ENCODE results near the gene IL4. TPM values are rescaled to one million over a fixed set of nuclear protein-coding genes. Genes with fewer than 3 reads are reported as not detected.

Gene IL4
- total and polyA plus RNA-seq, 9 of the 15 experiments (the other 6 are each of a cell fraction or from before 2014, with no cell fraction given): 0.22 to 0.62 TPM; not detected in 7

DNA sequence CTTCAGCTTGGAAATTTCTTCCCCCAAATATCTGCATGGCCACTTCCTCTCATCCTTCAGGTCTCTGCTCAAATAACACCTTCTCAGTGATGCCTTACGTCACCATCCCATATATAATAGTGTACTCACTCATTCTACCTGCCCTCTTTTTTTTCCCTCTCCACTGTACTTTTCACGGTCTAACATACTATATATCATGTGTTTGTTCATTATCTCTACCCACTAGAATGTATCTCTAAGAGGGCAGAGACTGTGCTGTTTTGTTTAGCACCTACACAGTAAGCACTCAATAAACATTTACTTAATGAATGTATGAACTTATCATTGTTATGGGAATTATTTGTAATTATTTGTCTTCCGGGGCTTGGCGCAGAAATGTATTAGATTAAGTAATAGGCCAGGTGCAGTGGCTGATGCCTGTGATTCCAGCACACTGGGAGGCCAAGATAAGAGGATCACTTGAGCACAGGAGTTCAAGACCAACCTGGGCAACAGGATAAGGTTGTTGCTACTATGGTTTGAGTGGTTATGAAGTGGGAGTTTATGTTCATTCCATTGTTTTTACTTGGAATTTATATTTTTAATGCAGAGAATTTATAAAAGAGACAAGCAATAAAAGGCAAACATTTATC lies 21.8 kb upstream of the IL4 start (continued):
- TF ChIP-seq, protein P1, sequence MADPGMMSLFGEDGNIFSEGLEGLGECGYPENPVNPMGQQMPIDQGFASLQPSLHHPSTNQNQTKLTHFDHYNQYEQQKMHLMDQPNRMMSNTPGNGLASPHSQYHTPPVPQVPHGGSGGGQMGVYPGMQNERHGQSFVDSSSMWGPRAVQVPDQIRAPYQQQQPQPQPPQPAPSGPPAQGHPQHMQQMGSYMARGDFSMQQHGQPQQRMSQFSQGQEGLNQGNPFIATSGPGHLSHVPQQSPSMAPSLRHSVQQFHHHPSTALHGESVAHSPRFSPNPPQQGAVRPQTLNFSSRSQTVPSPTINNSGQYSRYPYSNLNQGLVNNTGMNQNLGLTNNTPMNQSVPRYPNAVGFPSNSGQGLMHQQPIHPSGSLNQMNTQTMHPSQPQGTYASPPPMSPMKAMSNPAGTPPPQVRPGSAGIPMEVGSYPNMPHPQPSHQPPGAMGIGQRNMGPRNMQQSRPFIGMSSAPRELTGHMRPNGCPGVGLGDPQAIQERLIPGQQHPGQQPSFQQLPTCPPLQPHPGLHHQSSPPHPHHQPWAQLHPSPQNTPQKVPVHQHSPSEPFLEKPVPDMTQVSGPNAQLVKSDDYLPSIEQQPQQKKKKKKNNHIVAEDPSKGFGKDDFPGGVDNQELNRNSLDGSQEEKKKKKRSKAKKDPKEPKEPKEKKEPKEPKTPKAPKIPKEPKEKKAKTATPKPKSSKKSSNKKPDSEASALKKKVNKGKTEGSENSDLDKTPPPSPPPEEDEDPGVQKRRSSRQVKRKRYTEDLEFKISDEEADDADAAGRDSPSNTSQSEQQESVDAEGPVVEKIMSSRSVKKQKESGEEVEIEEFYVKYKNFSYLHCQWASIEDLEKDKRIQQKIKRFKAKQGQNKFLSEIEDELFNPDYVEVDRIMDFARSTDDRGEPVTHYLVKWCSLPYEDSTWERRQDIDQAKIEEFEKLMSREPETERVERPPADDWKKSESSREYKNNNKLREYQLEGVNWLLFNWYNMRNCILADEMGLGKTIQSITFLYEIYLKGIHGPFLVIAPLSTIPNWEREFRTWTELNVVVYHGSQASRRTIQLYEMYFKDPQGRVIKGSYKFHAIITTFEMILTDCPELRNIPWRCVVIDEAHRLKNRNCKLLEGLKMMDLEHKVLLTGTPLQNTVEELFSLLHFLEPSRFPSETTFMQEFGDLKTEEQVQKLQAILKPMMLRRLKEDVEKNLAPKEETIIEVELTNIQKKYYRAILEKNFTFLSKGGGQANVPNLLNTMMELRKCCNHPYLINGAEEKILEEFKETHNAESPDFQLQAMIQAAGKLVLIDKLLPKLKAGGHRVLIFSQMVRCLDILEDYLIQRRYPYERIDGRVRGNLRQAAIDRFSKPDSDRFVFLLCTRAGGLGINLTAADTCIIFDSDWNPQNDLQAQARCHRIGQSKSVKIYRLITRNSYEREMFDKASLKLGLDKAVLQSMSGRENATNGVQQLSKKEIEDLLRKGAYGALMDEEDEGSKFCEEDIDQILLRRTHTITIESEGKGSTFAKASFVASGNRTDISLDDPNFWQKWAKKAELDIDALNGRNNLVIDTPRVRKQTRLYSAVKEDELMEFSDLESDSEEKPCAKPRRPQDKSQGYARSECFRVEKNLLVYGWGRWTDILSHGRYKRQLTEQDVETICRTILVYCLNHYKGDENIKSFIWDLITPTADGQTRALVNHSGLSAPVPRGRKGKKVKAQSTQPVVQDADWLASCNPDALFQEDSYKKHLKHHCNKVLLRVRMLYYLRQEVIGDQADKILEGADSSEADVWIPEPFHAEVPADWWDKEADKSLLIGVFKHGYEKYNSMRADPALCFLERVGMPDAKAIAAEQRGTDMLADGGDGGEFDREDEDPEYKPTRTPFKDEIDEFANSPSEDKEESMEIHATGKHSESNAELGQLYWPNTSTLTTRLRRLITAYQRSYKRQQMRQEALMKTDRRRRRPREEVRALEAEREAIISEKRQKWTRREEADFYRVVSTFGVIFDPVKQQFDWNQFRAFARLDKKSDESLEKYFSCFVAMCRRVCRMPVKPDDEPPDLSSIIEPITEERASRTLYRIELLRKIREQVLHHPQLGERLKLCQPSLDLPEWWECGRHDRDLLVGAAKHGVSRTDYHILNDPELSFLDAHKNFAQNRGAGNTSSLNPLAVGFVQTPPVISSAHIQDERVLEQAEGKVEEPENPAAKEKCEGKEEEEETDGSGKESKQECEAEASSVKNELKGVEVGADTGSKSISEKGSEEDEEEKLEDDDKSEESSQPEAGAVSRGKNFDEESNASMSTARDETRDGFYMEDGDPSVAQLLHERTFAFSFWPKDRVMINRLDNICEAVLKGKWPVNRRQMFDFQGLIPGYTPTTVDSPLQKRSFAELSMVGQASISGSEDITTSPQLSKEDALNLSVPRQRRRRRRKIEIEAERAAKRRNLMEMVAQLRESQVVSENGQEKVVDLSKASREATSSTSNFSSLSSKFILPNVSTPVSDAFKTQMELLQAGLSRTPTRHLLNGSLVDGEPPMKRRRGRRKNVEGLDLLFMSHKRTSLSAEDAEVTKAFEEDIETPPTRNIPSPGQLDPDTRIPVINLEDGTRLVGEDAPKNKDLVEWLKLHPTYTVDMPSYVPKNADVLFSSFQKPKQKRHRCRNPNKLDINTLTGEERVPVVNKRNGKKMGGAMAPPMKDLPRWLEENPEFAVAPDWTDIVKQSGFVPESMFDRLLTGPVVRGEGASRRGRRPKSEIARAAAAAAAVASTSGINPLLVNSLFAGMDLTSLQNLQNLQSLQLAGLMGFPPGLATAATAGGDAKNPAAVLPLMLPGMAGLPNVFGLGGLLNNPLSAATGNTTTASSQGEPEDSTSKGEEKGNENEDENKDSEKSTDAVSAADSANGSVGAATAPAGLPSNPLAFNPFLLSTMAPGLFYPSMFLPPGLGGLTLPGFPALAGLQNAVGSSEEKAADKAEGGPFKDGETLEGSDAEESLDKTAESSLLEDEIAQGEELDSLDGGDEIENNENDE (IDR thresholded peaks at IDR 0.05; ENCODE audit: low read depth, low read length): no peak
- no peak for TF ChIP-seq IFI16 (CRISPR knock-in tag; IDR thresholded peaks at IDR 0.05)

Data from K562 (cell line).